Measurements from ENCODE around the gene ZNF385B. TPM values are rescaled to one million over a fixed set of nuclear protein-coding genes. Genes with fewer than 3 reads are reported as not detected.

Gene ZNF385B
- total and polyA plus RNA-seq, 12 donors, result 2.0 to 15.3 (median 8.4) TPM

GRCh38 chr2:179694963-179695362, 166.4 kb downstream of the ZNF385B start:
- 71 to 88% (median 79%) methylated on average over 1 of the region's 1 CpG for WGBS, 4 donors
- no peaks in the 10 kb centered on the region for H3K9me3 ChIP-seq (replicated peaks in 1 of 3)
- no peak for DNase-seq
- H3K4me3 ChIP-seq, result no peak overlapping the region
- no peaks in the 10 kb centered on the region for H3K36me3 ChIP-seq (replicated peaks in 1 of 2)
- no peak overlapping the region for H3K27ac ChIP-seq
- H3K27me3 ChIP-seq, result no peaks in the 10 kb centered on the region
- intact Hi-C loops (cut with DNase I), result no loop called here
- TF ChIP-seq CTCF (IDR thresholded peaks at IDR 0.05), result no peak
- TF ChIP-seq POLR2A (IDR thresholded peaks at IDR 0.05), result no peak
- no peaks in the 10 kb centered on the region for H3K4me1 ChIP-seq (replicated peaks in 1 of 2)

GRCh38 chr2:179692610-179693009, 168.8 kb downstream of the ZNF385B start:
- H3K9me3 ChIP-seq (replicated peaks in 1 of 3), result no peaks in the 10 kb centered on the region
- intact Hi-C loops (cut with DNase I), result no loop called here
- H3K4me3 ChIP-seq, result no peak overlapping the region
- no peaks in the 10 kb centered on the region for H3K27me3 ChIP-seq
- DNase-seq, result no peak
- no peaks in the 10 kb centered on the region for H3K4me1 ChIP-seq (replicated peaks in 1 of 2)
- 64 to 83% (median 77%) methylated on average over 1 of the region's 1 CpG for WGBS, 4 donors
- no peaks in the 10 kb centered on the region for H3K36me3 ChIP-seq (replicated peaks in 1 of 2)
- TF ChIP-seq POLR2A (IDR thresholded peaks at IDR 0.05), result no peak
- no peak for TF ChIP-seq CTCF (IDR thresholded peaks at IDR 0.05)
- no peak overlapping the region for H3K27ac ChIP-seq

DNA sequence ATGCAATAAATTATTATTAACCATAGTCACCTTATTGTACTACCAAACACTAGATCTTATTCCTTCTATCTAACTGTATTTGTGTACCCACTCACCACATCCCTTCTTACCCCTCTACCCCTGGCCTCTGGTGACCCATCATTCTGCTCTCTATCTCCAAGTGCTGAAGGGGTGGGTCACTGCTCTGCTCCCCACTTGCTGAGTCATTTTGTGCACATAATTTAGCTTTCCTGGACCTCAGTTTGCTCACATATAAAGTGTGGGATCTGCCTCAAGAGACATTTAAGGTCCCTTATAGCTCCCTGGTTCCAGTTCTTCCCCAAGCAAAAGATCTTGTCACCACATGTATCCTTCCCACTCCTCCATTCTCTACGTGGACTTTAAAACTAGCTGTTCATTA, 169.4 kb downstream of the ZNF385B start:
- Histone ChIP-seq H3K27ac (no peak overlapping the region), H3K4me3 (no peak overlapping the region), H3K27me3 (no peaks in the 10 kb centered on the region), H3K36me3 (replicated peaks in 1 of 2) (no peaks in the 10 kb centered on the region), H3K4me1 (replicated peaks in 1 of 2) (no peaks in the 10 kb centered on the region), H3K9me3 (replicated peaks in 1 of 3) (no peaks in the 10 kb centered on the region)
- DNase-seq, result no peak
- TF ChIP-seq CTCF (IDR thresholded peaks at IDR 0.05), result no peak
- no peak for TF ChIP-seq POLR2A (IDR thresholded peaks at IDR 0.05)
- intact Hi-C loops (cut with DNase I), result no loop called here
- 80 to 100% (median 87%) methylated on average over 1 of the region's 1 CpG for WGBS, 4 donors

DNA sequence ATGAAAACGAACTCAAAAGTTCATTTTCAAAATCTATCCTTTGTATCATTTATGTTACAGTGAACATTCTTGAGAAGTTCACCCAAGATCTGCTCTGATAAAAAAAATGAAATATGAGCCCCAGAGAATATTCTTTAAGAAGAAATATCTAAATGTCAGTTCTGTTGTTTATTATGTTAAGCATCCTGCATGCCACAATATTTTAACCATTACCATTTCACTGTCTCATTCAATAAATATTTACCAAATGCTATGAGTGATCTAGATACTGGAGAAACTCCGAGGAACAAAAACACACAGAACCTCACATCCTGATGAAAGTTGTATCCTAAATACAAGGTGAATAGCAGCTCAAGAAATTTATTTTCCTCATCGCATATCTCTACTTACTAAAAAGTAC, 170.2 kb downstream of the ZNF385B start:
- Histone ChIP-seq H3K27me3 (no peaks in the 10 kb centered on the region), H3K4me1 (replicated peaks in 1 of 2) (no peaks in the 10 kb centered on the region), H3K4me3 (no peak overlapping the region), H3K27ac (no peak overlapping the region), H3K36me3 (replicated peaks in 1 of 2) (no peaks in the 10 kb centered on the region), H3K9me3 (replicated peaks in 1 of 3) (no peaks in the 10 kb centered on the region)
- no peak for DNase-seq
- intact Hi-C loops (cut with DNase I), result no loop called here
- 73 to 82% (median 80%) methylated on average over 3 of the region's 3 CpGs for WGBS, 4 donors
- no peak for TF ChIP-seq CTCF (IDR thresholded peaks at IDR 0.05)
- TF ChIP-seq POLR2A (IDR thresholded peaks at IDR 0.05), result no peak

Measured in adrenal gland (tissue), 12 donors.